Measurements from ENCODE around the gene CBLB.

- peak in 2 of 3 donors; percentile 13 to 48 for TF ChIP-seq POLR2A (IDR thresholded peaks at IDR 0.05)
- TF ChIP-seq CTCF (IDR thresholded peaks at IDR 0.05): no peak
These were observed 670 bp upstream of the CBLB start for GRCh38 chr3:105869531-105869833.
